HepG2 (cell line): ENCODE data around the gene PKLR. TPM values are rescaled to one million over a fixed set of nuclear protein-coding genes. Genes with fewer than 3 reads are reported as not detected.
A peak's percentile ranks its signal among the peaks of the same experiment; 100 is the strongest.

Experiments used
- CBFB ChIP-seq: sonication (generic); formaldehyde crosslinking; IDR thresholded peaks from 2 replicates; pipeline ENCODE4 v1.4.0; 2020; ENCODE audit warnings: missing genetic modification reagents
- CREM ChIP-seq, 2 experiments: sonication (generic) in 1 of 2; formaldehyde crosslinking in 1 of 2; IDR thresholded peaks; 2 replicates each; pipeline versions ENCODE4 v1.4.0 to v1.6.1; 2016 to 2020; ENCODE audit warnings: antibody characterized with exemption in 1 of 2, mild to moderate bottlenecking in 1 of 2, missing genetic modification reagents in 1 of 2
- GMEB1 ChIP-seq: sonication (generic); formaldehyde crosslinking; IDR thresholded peaks from 2 replicates; pipeline ENCODE4 v1.5.1; 2020; ENCODE audit warnings: missing genetic modification reagents, mild to moderate bottlenecking, borderline replicate concordance
- JUNB ChIP-seq: sonication (generic); formaldehyde crosslinking; IDR thresholded peaks from 2 replicates; pipeline ENCODE4 v1.8.0; 2022; ENCODE audit warnings: missing genetic modification reagents, mild to moderate bottlenecking, borderline replicate concordance
- KLF15 ChIP-seq: sonication (generic); formaldehyde crosslinking; IDR thresholded peaks from 2 replicates; pipeline ENCODE4 v1.8.1; 2023; ENCODE audit warnings: borderline replicate concordance, mild to moderate bottlenecking, inconsistent platforms, missing genetic modification reagents, mixed read lengths
- ONECUT2 ChIP-seq: sonication (generic); formaldehyde crosslinking; IDR thresholded peaks from 2 replicates; pipeline ENCODE4 v1.4.0; 2020; ENCODE audit warnings: missing genetic modification reagents
- PRDM15 ChIP-seq: sonication (generic); formaldehyde crosslinking; IDR thresholded peaks from 2 replicates; pipeline ENCODE4 v1.4.0; 2020; ENCODE audit warnings: missing genetic modification reagents
- TEAD3 ChIP-seq: optimal IDR thresholded peaks from 2 replicates; pipeline ENCODE3; 2016; ENCODE audit warnings: borderline replicate concordance
- ZNF264 ChIP-seq: sonication (generic); formaldehyde crosslinking; IDR thresholded peaks from 2 replicates; pipeline ENCODE4 v1.4.0; 2020; ENCODE audit warnings: missing genetic modification reagents
- ZNF335 ChIP-seq: sonication (generic); formaldehyde crosslinking; IDR thresholded peaks from 2 replicates; pipeline ENCODE4 v1.4.0; 2020; ENCODE audit warnings: missing genetic modification reagents
- ZNF362 ChIP-seq: sonication (generic); formaldehyde crosslinking; IDR thresholded peaks from 2 replicates; pipeline ENCODE4 v1.4.0; 2020; ENCODE audit warnings: missing genetic modification reagents, mild to moderate bottlenecking, borderline replicate concordance
- ZNF543 ChIP-seq: sonication (generic); formaldehyde crosslinking; IDR thresholded peaks from 2 replicates; pipeline ENCODE4 v1.4.0; 2020; ENCODE audit warnings: mild to moderate bottlenecking, missing genetic modification reagents
- ZNF558 ChIP-seq: sonication (generic); formaldehyde crosslinking; IDR thresholded peaks from 2 replicates; pipeline ENCODE4 v1.9.0; 2022; ENCODE audit warnings: mild to moderate bottlenecking, missing genetic modification reagents, borderline replicate concordance
- ZNF724P ChIP-seq: sonication (generic); formaldehyde crosslinking; IDR thresholded peaks from 2 replicates; pipeline ENCODE4 v1.8.0; 2022; ENCODE audit warnings: missing genetic modification reagents, borderline replicate concordance
- ZNF776 ChIP-seq: sonication (generic); formaldehyde crosslinking; IDR thresholded peaks from 2 replicates; pipeline ENCODE4 v1.4.0; 2020; ENCODE audit warnings: mild to moderate bottlenecking, missing genetic modification reagents
- polyA plus RNA-seq, 8 experiments: library from polyadenylated mRNA; depleted of rRNA in 3 of 8; stranded (reverse) in 7 of 8; unstranded in 1 of 8; fragments of >200 nt; fragmentation: Illumina TruSeq in 4 of 8; extraction: Trizol in 4 of 8; gene quantifications; 2 replicates each; pipeline versions ENCODE4 v1.2.1 to v1.2.3, GENCODE V29; 2011 to 2016; ENCODE audit warnings: low read depth in 4 of 8, missing spikeins in 1 of 8, mixed read lengths in 1 of 8; ENCODE audit not compliant: insufficient read depth in 1 of 8
- total RNA-seq, 5 experiments: library from RNA; depleted of rRNA; stranded (reverse); fragments of >200 nt; fragmentation: Illumina TruSeq; extraction: Trizol; gene quantifications; 2 replicates each; pipeline ENCODE4 v1.2.3, GENCODE V29; 2016; ENCODE audit warnings: low read depth in 1 of 5
- TF ChIP-seq, protein P1 (sequence below): IDR thresholded peaks from 2 replicates; pipeline ENCODE4 v1.6.1; 2012; ENCODE audit warnings: inconsistent platforms
- TF ChIP-seq, protein P2 (sequence below): IDR thresholded peaks from 2 replicates; pipeline ENCODE4 v1.6.1; 2016; ENCODE audit warnings: missing genetic modification reagents, missing compliant biosample characterization
- TF ChIP-seq, protein P3 (sequence below), 2 experiments: sonication (generic) in 1 of 2; formaldehyde crosslinking in 1 of 2; IDR thresholded peaks; 2 replicates each; pipeline versions ENCODE4 v1.4.0 to v1.6.1; 2018 to 2020; ENCODE audit warnings: missing genetic modification reagents in 2 of 2, borderline replicate concordance in 1 of 2, low read depth in 1 of 2, mild to moderate bottlenecking in 1 of 2, missing biosample characterization in 1 of 2
- TF ChIP-seq, protein P4 (sequence below): sonication (generic); formaldehyde crosslinking; IDR thresholded peaks from 2 replicates; pipeline ENCODE4 v1.5.1; 2020; ENCODE audit warnings: missing genetic modification reagents, mild to moderate bottlenecking, borderline replicate concordance

PKLR gene
- total and polyA plus RNA-seq, 2 of the 13 experiments (the other 11 are each of a cell fraction or from before 2014, with no cell fraction given): 10.3 to 29.3 TPM

DNA sequence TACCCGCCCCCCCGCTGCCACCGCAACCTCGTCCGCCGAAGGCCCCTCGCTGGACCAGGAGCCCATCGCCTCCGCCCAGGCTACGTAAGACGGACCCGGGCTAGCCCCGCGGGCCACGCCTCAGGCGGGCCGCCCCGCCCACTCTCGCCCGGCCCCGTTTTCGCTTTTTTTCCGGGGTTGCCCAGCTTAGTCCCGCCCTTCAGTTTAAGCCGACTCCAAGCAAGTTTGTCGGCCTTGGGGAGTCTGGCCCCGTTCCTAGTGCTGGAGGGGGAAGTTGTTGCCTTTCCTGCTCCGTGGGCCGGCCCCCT lies 22.4 kb upstream of the PKLR start (continued):
- TF ChIP-seq ZNF362 (CRISPR knock-in tag) (peak; percentile 64; the same call in 1 of the 2 replicates), ZNF776 (CRISPR knock-in tag) (no peak), JUNB (CRISPR knock-in tag) (no peak), ONECUT2 (no peak), GMEB1 (CRISPR knock-in tag) (peak; percentile 3; the same call in 1 of the 2 replicates), TEAD3 (peak; percentile 6), ZNF558 (CRISPR knock-in tag) (no peak), KLF15 (0 out of 2 replicates have a peak, but pooled peaks have one; percentile 5), ZNF335 (peak; percentile 47; the same call in 1 of the 2 replicates), PRDM15 (no peak), ZNF724P (CRISPR knock-in tag) (no peak), CBFB (CRISPR knock-in tag) (0 out of 2 replicates have a peak, but pooled peaks have one; percentile 38), CREM (IDR thresholded peaks at IDR 0.05) (0 out of 2 replicates have a peak, but pooled peaks have one; percentile 19), CREM (CRISPR knock-in tag; IDR thresholded peaks at IDR 0.05) (no peak), ZNF264 (CRISPR knock-in tag) (no peak), ZNF543 (CRISPR knock-in tag) (0 out of 2 replicates have a peak, but pooled peaks have one; percentile 6)
- TF ChIP-seq, protein P1, sequence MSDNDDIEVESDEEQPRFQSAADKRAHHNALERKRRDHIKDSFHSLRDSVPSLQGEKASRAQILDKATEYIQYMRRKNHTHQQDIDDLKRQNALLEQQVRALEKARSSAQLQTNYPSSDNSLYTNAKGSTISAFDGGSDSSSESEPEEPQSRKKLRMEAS: 0 out of 2 replicates have a peak, but pooled peaks have one; percentile 2
- TF ChIP-seq, protein P2, sequence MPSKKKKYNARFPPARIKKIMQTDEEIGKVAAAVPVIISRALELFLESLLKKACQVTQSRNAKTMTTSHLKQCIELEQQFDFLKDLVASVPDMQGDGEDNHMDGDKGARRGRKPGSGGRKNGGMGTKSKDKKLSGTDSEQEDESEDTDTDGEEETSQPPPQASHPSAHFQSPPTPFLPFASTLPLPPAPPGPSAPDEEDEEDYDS: 0 out of 2 replicates have a peak, but pooled peaks have one; percentile 6
- TF ChIP-seq, protein P3, sequence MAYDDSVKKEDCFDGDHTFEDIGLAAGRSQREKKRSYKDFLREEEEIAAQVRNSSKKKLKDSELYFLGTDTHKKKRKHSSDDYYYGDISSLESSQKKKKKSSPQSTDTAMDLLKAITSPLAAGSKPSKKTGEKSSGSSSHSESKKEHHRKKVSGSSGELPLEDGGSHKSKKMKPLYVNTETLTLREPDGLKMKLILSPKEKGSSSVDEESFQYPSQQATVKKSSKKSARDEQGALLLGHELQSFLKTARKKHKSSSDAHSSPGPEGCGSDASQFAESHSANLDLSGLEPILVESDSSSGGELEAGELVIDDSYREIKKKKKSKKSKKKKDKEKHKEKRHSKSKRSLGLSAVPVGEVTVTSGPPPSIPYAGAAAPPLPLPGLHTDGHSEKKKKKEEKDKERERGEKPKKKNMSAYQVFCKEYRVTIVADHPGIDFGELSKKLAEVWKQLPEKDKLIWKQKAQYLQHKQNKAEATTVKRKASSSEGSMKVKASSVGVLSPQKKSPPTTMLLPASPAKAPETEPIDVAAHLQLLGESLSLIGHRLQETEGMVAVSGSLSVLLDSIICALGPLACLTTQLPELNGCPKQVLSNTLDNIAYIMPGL (CRISPR knock-in tag; IDR thresholded peaks at IDR 0.05; ENCODE audit: borderline replicate concordance in 1 of 2, low read depth in 1 of 2): peak in 1 of 2 experiments; percentile 18; a peak in 1 of 4 replicates
- TF ChIP-seq, protein P4, sequence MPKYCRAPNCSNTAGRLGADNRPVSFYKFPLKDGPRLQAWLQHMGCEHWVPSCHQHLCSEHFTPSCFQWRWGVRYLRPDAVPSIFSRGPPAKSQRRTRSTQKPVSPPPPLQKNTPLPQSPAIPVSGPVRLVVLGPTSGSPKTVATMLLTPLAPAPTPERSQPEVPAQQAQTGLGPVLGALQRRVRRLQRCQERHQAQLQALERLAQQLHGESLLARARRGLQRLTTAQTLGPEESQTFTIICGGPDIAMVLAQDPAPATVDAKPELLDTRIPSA: 0 out of 2 replicates have a peak, but pooled peaks have one; percentile 12
